HepG2 (cell line): ENCODE data around the gene COX4I2. TPM values are rescaled to one million over a fixed set of nuclear protein-coding genes. Genes with fewer than 3 reads are reported as not detected.
A peak's percentile ranks its signal among the peaks of the same experiment; 100 is the strongest.

Source experiments
- ARNTL ChIP-seq: sonication (generic); formaldehyde crosslinking; IDR thresholded peaks from 2 replicates; pipeline ENCODE4 v1.4.0; 2020; ENCODE audit warnings: mild to moderate bottlenecking, missing genetic modification reagents
- BCL3 ChIP-seq: sonication (generic); formaldehyde crosslinking; IDR thresholded peaks from 2 replicates; pipeline ENCODE4 v1.5.1; 2020; ENCODE audit warnings: mild to moderate bottlenecking, missing genetic modification reagents, moderate library complexity
- ZNF609 ChIP-seq: sonication (generic); formaldehyde crosslinking; IDR thresholded peaks from 2 replicates; pipeline ENCODE4 v1.4.0; 2020; ENCODE audit warnings: mild to moderate bottlenecking, missing genetic modification reagents, borderline replicate concordance
- polyA plus RNA-seq, 8 experiments: library from polyadenylated mRNA; depleted of rRNA in 3 of 8; stranded (reverse) in 7 of 8; unstranded in 1 of 8; fragments of >200 nt; fragmentation: Illumina TruSeq in 4 of 8; extraction: Trizol in 4 of 8; gene quantifications; 2 replicates each; pipeline versions ENCODE4 v1.2.1 to v1.2.3, GENCODE V29; 2011 to 2016; ENCODE audit warnings: low read depth in 4 of 8, missing spikeins in 1 of 8, mixed read lengths in 1 of 8; ENCODE audit not compliant: insufficient read depth in 1 of 8
- total RNA-seq, 5 experiments: library from RNA; depleted of rRNA; stranded (reverse); fragments of >200 nt; fragmentation: Illumina TruSeq; extraction: Trizol; gene quantifications; 2 replicates each; pipeline ENCODE4 v1.2.3, GENCODE V29; 2016; ENCODE audit warnings: low read depth in 1 of 5

Gene COX4I2
- total and polyA plus RNA-seq, 2 of the 13 experiments (the other 11 are each of a cell fraction or from before 2014, with no cell fraction given), result 1.1 TPM; not detected in 1

GRCh38 chr20:31663838-31664695, 26.4 kb downstream of the COX4I2 start (continued):
- TF ChIP-seq ZNF609 (CRISPR knock-in tag) (peak; percentile 74; the same call in 1 of the 2 replicates), BCL3 (peak; percentile 79; the same call in 1 of the 2 replicates), ARNTL (CRISPR knock-in tag) (peak; percentile 88)
